ENCODE results near the gene SPNS2. TPM values are rescaled to one million over a fixed set of nuclear protein-coding genes. Genes with fewer than 3 reads are reported as not detected.
A peak's percentile ranks its signal among the peaks of the same experiment; 100 is the strongest.

Gene SPNS2
- total RNA-seq, 1 donor from 2014 or later, result 11.0 TPM

DNA sequence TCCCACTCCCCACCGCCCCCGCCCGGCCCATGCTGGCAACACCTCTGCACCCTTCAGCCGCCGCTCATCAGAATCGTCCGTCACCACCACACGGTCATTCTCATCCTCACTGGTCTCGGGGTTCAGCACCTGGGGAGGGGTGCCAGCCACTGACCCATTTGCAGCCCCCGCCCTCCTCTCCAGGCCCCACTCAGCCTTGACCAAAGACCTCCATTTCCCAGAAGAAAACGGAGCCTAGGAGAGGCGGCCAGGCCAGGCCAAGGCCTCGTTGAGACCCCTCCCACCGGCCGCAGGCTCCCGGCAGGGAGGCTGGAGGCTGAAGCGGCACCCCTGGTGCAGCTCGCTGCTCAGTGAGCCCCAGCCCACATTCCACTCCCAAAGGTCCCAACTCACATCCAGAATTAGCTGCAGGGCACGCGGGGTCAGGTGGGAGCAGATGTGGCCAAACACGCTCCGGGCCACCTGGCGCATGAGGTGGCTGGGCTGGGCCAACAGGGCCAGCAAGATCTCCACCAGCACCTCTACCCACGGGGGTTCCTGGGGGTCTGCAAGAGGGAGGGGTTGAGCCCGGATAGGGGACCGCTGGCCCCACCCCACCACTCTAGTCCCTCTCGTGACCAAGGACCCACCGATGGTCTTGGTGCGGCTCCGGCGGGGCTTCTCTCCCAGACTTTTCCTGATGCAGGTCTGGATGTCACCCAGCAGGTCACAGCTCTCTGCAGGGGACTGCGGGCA is 46.7 kb downstream of the SPNS2 start:
- DNase-seq (ENCODE audit: low spot score in 2 of 2) (no peak), FAIRE-seq (no peak)

GRCh38 chr17:4547118-4547906 is 48.6 kb downstream of the SPNS2 start:
- no peak for FAIRE-seq

GRCh38 chr17:4548061-4548461 is 49.4 kb downstream of the SPNS2 start:
- DNase-seq (ENCODE audit: low spot score in 2 of 2) (no peak), FAIRE-seq (no peak)

More at GRCh38 chr17:4547118-4547906, 48.6 kb downstream of the SPNS2 start:
- DNase-seq (ENCODE audit: low spot score in 2 of 2), result no peak

GRCh38 chr17:4548721-4549531 is 50.2 kb downstream of the SPNS2 start:
- FAIRE-seq (no peak), DNase-seq (ENCODE audit: low spot score in 2 of 2) (no peak)

DNA sequence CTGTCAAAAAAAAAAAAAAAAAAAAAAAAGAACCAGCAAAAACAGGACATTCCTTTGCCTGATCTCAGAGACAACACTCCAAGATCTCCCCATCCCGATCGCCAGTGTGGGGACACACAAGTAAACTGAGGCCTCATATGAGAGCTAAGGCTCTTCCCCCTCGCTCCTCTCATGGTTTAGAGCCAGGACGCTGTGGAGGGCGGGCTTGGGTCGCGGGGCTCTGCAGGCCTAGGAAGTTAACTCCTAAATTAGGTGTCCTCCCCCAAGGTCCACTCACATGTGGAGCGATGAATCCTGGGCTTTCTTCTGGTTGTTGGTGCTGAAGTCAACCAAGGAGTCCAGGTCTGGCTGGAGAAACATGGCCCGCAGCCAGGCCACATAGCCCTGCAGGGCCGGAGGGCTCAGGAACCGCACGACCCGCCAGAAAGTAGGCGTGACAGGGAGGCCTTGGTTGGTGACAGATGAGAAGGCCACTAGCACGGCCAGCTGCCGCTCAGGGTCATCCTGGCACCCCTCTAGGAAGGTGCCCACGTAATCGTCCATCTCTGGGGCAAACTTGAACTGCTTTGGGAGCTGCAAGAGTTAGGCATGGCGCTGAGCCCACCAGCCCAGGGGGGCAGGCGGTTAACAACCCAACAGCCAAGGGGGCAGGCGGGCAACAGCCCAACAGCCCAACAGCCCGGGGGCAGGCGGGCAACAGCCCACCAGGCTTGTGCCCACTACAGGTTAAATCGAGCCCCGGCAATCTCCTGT is 51.3 kb downstream of the SPNS2 start:
- DNase-seq (ENCODE audit: low spot score in 2 of 2) (no peak), FAIRE-seq (no peak)

DNA sequence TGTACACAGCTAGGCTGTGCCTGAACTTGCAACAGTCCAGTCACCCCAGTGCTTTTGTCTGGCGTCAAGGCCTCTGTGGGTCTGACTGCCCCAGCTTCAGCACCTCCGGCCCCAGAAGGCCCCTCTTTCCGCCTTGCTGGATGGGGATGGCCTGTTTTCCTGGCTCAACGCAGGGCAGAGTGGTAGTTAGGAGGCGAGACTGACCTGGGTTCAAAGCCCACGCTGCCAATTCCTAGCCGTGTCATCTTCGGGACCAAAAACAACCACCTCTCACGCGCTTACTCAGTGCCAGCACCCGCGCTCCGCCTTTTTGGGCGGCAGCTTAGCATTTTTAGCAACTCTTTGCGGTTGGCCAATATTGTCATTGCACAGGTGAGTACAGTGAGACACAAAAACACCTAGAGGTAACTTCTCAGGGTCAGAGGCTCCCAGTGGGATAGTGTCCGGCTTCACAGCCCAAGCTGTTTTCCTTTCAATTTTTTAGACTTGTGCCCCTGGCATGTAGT is 51.9 kb downstream of the SPNS2 start:
- FAIRE-seq, result no peak

DNA sequence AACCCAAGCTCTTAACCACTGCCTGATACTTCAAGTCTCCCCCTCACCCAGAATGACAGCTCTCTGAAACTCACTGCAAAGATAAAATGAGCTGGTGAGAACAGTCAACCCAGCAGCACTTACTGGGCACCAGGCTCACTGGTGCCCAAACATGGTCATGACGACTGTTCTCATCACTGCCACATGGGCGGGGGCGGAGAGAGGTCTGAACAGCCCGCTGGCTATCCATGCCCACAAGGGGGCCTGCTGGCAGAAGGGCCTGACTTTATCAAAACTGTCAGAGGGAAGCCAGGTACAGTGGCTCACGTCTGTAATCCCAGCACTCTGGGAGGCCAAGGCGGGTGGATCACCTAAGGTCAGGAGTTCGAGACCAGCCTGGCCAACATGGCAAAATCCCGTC is 52.5 kb downstream of the SPNS2 start:
- no peak for DNase-seq (ENCODE audit: low spot score in 2 of 2)
- no peak for FAIRE-seq

More for the DNA sequence above, 51.9 kb downstream of the SPNS2 start:
- DNase-seq (ENCODE audit: low spot score in 2 of 2), result no peak

GRCh38 chr17:4551796-4552525 is 53.3 kb downstream of the SPNS2 start:
- no peak for FAIRE-seq
- DNase-seq (ENCODE audit: low spot score in 2 of 2), result no peak

- no peak for FAIRE-seq
- DNase-seq (ENCODE audit: low spot score in 2 of 2), result no peak
These were observed 55.0 kb downstream of the SPNS2 start for GRCh38 chr17:4553669-4554068.

GRCh38 chr17:4554441-4554996 is 55.8 kb downstream of the SPNS2 start:
- no peak for FAIRE-seq
- DNase-seq (ENCODE audit: low spot score in 2 of 2), result no peak

GRCh38 chr17:4554997-4555799 is 56.5 kb downstream of the SPNS2 start, which contains the start of gene MYBBP1A:
Gene MYBBP1A (minus strand): TSS chr17:4555384. CDS start chr17:4555324, 60 bp downstream.
- FAIRE-seq (no peak), DNase-seq (ENCODE audit: low spot score in 2 of 2) (peak; percentile 95 to 99)

- FAIRE-seq, result no peak
- no peak for DNase-seq (ENCODE audit: low spot score in 2 of 2)
These were observed 57.4 kb downstream of the SPNS2 start for GRCh38 chr17:4555873-4556759.

DNA sequence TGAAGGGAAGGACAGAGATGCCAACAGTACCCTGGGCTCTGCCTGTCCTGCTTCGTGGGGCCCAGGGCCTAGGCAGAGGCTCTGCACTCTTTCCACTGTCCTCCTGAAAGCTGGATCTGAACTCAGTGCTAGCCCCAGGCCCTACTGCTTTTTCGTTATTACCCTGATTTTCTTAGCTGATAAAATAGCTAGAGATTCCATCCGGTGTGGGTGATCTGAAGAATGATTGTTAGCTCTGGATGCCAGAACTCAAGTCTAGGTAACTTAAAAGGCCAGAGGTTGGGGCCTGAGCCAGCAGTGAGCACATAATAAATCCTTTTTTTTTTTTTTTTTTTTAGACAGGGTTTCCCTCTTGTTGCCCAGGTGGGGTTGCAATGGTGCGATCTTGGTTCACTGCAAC is 58.3 kb downstream of the SPNS2 start:
- FAIRE-seq (no peak), DNase-seq (ENCODE audit: low spot score in 2 of 2) (no peak)

DNA sequence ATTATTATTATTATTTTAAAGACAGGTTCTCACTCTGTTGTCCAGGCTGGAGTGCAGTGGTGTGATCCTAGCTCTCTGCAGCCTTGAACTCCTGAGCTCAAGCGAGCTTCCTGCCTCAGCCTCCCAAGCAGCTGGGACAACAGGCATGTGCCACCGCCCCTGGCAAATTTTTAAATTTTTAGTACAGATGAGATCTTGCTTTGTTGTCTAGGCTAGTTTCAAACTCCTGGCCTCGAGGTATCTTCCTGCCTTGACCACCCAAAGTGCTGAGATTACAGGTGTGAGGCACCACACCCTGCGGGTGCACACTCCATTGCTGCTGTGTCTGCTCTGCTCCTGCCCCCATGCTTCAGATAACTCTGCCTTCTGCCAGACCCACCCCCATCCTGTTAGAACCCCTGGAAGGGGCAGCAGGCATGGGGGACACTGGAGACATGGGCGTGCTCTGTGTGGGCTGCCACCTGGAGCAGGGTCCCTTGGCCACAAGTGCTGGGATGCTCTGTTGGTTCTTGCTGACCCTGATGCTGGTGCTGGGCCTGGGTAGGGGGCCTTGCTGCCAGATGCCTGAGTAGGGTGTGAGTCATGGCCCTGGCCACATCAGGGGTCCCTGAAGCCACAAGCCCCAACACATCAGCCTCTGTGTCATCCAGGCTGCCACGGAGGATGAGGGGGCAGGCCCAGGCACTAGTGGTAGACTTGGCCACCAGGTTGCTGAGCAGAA is 59.1 kb downstream of the SPNS2 start:
- FAIRE-seq (no peak), DNase-seq (ENCODE audit: low spot score in 2 of 2) (no peak)

DNA sequence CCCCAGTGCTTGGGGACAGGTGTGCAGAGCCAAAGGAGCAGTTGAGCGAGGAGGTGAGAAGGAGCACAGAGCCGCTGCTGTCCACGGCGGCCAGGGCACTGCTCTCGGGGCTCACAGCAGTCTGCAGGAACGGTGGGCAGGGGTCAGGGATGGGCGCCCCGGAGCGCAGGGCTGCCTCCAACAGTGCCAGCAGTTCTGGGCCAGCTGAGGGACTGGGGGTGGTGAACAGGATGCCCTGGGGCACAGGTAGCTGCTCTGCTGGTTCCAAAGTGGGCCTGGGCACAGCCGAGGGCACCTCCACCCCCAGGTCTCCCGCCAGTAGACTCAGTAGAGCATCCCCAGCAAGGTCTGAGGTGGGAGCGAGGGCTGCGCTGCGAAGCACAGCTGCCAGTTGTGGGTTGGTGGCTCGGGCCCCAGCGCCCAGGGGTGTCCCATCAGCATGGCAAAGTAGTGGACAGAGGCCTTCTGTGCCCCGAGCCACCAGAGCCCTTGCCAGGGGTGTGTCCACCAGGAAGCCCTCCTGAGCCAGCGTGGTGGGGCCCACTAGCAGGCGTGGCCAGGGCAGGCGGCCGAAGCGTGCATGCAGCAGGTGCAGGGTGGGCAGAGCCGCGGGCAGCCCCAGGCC is 59.8 kb downstream of the SPNS2 start:
- FAIRE-seq (no peak), DNase-seq (ENCODE audit: low spot score in 2 of 2) (no peak)

All from frontal cortex (tissue), 4 donors.